DND-41 (cell line): ENCODE results near the gene PIP5KL1.

Experiments
- ATAC-seq: fragments of 200-7000 bp; cut with Tn5 transposase; 3 replicates; pipeline ENCODE4 v1.9.1; 2021; ENCODE audit warnings: low read depth; ENCODE audit not compliant: insufficient read depth
- DNase-seq: peaks from one replicate; pipeline ENCODE4 v3.0.0-alpha.2; 2020
- H2AFZ ChIP-seq: 2 replicates; pipeline ENCODE4 v1.6.0; 2012; ENCODE audit warnings: low read depth, low read length
- H3K27ac ChIP-seq: 2 replicates; pipeline ENCODE4 v1.5.1; 2012; ENCODE audit warnings: low read length, inconsistent platforms
- H3K27me3 ChIP-seq: fragments of 200-600 bp; sonication (generic); 2 replicates; pipeline ENCODE4 v1.6.0; 2012; ENCODE audit warnings: low read length, mild to moderate bottlenecking, inconsistent platforms; ENCODE audit not compliant: insufficient read depth, poor library complexity
- H3K36me3 ChIP-seq: 2 replicates; pipeline ENCODE4 v1.5.1; 2012; ENCODE audit warnings: low read length, inconsistent platforms; ENCODE audit not compliant: insufficient read depth
- H3K4me1 ChIP-seq: 2 replicates; pipeline ENCODE4 v1.5.1; 2012; ENCODE audit warnings: mild to moderate bottlenecking, low read length; ENCODE audit not compliant: insufficient read depth
- H3K4me2 ChIP-seq: 2 replicates; pipeline ENCODE4 v1.6.0; 2012; ENCODE audit warnings: mild to moderate bottlenecking, moderate library complexity, low read length, inconsistent platforms; ENCODE audit not compliant: insufficient read depth
- H3K4me3 ChIP-seq, 2 experiments: fragments of 200-600 bp in 1 of 2; shearing (Covaris generic) in 1 of 2; 2 replicates each; pipeline ENCODE4 v1.5.1; 2012 to 2016; ENCODE audit warnings: inconsistent platforms in 2 of 2, low read length in 2 of 2, mild to moderate bottlenecking in 2 of 2, low read depth in 1 of 2, moderate library complexity in 1 of 2
- H3K79me2 ChIP-seq: 2 replicates; pipeline ENCODE4 v1.6.0; 2012; ENCODE audit warnings: low read length, inconsistent platforms; ENCODE audit not compliant: insufficient read depth
- H3K9ac ChIP-seq: 2 replicates; pipeline ENCODE4 v1.6.0; 2012; ENCODE audit warnings: low read depth, mild to moderate bottlenecking, inconsistent platforms, low read length, moderate library complexity
- H3K9me3 ChIP-seq: 2 replicates; pipeline ENCODE4 v1.5.1; 2012; ENCODE audit warnings: low read length, moderate library complexity, mild to moderate bottlenecking, inconsistent platforms; ENCODE audit not compliant: insufficient read depth, severe bottlenecking
- H4K20me1 ChIP-seq: 2 replicates; pipeline ENCODE4 v1.6.0; 2012; ENCODE audit warnings: low read length; ENCODE audit not compliant: insufficient read depth
- EZH2 ChIP-seq: IDR thresholded peaks from 3 replicates; pipeline ENCODE4 v1.6.1; 2012; ENCODE audit warnings: borderline replicate concordance, low read depth, mild to moderate bottlenecking, moderate library complexity, low read length, inconsistent platforms; ENCODE audit not compliant: severe bottlenecking
- TF ChIP-seq, protein P1 (sequence below): IDR thresholded peaks from 2 replicates; pipeline ENCODE4 v1.5.1; 2012; ENCODE audit warnings: borderline replicate concordance, low read length, moderate library complexity, mild to moderate bottlenecking; ENCODE audit not compliant: poor library complexity, severe bottlenecking; ENCODE audit errors: extremely low read depth

The PIP5KL1 gene

DNA sequence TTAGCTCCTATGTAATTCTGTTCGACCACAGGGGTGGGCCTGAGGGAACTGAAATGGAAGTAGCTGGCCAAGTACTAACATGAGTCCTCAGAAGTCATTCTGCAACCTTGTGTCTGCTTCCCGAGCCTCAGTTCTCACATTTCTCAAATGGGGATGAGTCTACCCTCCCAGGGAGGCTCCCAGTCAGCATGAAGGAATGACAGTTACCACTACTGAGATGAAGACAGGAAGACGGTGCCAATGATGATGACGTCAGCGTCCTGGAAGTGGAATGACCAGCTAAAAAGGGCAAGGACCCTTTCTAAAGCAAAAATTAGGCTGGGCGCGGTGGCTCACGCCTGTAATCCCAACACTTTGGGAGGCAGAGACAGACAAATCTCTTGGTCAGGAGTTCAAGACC is 6.8 kb downstream of the PIP5KL1 start:
- Histone ChIP-seq H3K36me3 (no peaks in the 10 kb centered on the region), H2AFZ (no peak overlapping the region), H4K20me1 (peaks cover 8% of the 10 kb centered on the region; the same call in 1 of the 2 replicates), H3K27me3 (no peaks in the 10 kb centered on the region), H3K4me2 (no peak overlapping the region), H3K4me1 (peaks cover 13% of the 10 kb centered on the region), H3K79me2 (no peaks in the 10 kb centered on the region), H3K9ac (no peak overlapping the region), H3K9me3 (no peaks in the 10 kb centered on the region), H3K4me3 (no peak overlapping the region), H3K27ac (no peak overlapping the region)
- no peak for ATAC-seq
- no peak for DNase-seq
- TF ChIP-seq EZH2 = no peak
- TF ChIP-seq, protein P1, sequence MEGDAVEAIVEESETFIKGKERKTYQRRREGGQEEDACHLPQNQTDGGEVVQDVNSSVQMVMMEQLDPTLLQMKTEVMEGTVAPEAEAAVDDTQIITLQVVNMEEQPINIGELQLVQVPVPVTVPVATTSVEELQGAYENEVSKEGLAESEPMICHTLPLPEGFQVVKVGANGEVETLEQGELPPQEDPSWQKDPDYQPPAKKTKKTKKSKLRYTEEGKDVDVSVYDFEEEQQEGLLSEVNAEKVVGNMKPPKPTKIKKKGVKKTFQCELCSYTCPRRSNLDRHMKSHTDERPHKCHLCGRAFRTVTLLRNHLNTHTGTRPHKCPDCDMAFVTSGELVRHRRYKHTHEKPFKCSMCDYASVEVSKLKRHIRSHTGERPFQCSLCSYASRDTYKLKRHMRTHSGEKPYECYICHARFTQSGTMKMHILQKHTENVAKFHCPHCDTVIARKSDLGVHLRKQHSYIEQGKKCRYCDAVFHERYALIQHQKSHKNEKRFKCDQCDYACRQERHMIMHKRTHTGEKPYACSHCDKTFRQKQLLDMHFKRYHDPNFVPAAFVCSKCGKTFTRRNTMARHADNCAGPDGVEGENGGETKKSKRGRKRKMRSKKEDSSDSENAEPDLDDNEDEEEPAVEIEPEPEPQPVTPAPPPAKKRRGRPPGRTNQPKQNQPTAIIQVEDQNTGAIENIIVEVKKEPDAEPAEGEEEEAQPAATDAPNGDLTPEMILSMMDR = no peak

DNA sequence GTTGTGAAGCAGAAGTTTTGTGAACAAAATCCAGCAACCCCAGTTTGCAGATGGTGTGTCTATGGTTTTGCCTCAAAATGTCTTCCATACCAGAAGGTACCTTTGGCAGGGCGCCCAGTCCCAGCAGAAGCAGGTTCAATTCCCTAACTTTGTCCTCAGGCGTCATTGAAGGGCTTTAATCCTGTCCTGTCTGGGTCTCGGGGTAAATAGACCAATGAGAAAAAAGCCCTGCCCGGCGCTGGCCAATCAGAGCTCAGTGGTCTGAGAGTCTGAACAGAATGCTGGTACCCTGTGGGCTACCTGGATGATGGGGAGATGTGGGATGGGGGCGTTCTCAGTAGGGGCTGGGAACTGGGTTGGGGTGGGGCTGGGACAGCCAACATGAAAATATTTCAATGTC is 7.5 kb downstream of the PIP5KL1 start:
- H3K4me2 ChIP-seq = no peak overlapping the region
- H3K9me3 ChIP-seq = no peaks in the 10 kb centered on the region
- 0 out of 2 replicates have a peak, but pooled peaks cover under 1% of the 10 kb centered on the region for H4K20me1 ChIP-seq
- no peak for TF ChIP-seq EZH2
- TF ChIP-seq, protein P1 = no peak
- no peak for DNase-seq
- peaks cover 21% of the 10 kb centered on the region for H3K4me1 ChIP-seq
- H3K27ac ChIP-seq = no peak overlapping the region
- H3K36me3 ChIP-seq = no peaks in the 10 kb centered on the region
- H3K4me3 ChIP-seq = no peak overlapping the region
- no peak overlapping the region for H3K9ac ChIP-seq
- no peak for ATAC-seq
- H3K79me2 ChIP-seq = no peaks in the 10 kb centered on the region
- no peaks in the 10 kb centered on the region for H3K27me3 ChIP-seq
- H2AFZ ChIP-seq = no peak overlapping the region

DNA sequence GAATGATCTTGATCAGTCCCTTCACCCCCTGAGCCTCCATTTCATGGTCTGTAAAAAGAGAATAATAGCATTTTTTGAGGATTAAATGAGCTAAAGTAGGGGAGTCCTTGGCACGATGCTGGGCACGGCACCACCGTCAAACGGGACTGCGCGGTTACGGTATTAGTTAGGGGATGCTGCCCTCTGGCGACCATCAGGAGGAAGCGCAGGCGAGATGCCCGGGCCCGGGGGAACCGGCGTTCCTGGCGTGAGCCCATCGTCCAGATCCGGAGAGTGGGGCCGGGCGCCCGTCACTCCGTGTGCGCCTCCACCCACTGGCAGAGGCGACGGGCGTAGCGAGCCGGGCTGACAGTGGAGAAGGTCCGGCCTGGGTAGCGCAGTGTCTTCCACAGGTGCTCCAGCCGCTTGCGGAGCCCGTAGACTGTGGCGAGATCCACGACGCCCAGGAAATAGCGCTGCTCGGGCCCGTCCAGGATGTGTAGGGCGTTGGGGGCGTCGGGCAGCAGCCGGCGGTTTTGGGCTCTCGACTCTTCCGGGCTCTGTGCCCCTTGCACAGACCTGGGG is 8.9 kb downstream of the PIP5KL1 start:
- Histone ChIP-seq H3K79me2 (no peaks in the 10 kb centered on the region), H2AFZ (peak overlapping the region; percentile 41; the same call in 1 of the 2 replicates), H3K27ac (no peak overlapping the region), H3K27me3 (no peaks in the 10 kb centered on the region), H3K4me3 (no peak overlapping the region), H3K9me3 (no peaks in the 10 kb centered on the region), H4K20me1 (no peaks in the 10 kb centered on the region), H3K4me1 (peaks cover 32% of the 10 kb centered on the region), H3K36me3 (no peaks in the 10 kb centered on the region), H3K9ac (no peak overlapping the region), H3K4me2 (peak overlapping the region; percentile 56)
- peak; percentile 68 for DNase-seq
- TF ChIP-seq, protein P1 = peak; percentile 92
- no peak for TF ChIP-seq EZH2
- peak; percentile 58 for ATAC-seq
